OCI-LY1 (cell line): ENCODE results near the gene HELLS.

Experiments used
- H2AFZ ChIP-seq: fragments of 200-600 bp; sonication (generic), shearing (Covaris generic); 2 replicates; pipeline ENCODE4 v1.6.0; 2014; ENCODE audit warnings: antibody characterized with exemption, mild to moderate bottlenecking, low read length
- H3F3A ChIP-seq: fragments of 200-600 bp; sonication (generic), shearing (Covaris generic); 2 replicates; pipeline ENCODE4 v1.6.0; 2014; ENCODE audit warnings: mild to moderate bottlenecking, antibody characterized with exemption, low read length, moderate library complexity; ENCODE audit not compliant: insufficient read depth
- H3K27ac ChIP-seq: fragments of 200-600 bp; sonication (generic); 2 replicates; pipeline ENCODE4 v1.5.1; 2014; ENCODE audit warnings: low read length, mixed run types, mild to moderate bottlenecking, low read depth; ENCODE audit not compliant: poor library complexity, severe bottlenecking
- H3K27me3 ChIP-seq: fragments of 200-600 bp; sonication (generic); 2 replicates; pipeline ENCODE4 v1.6.0; 2014; ENCODE audit warnings: antibody characterized with exemption, mild to moderate bottlenecking, low read length, moderate library complexity; ENCODE audit not compliant: insufficient read depth
- H3K36me3 ChIP-seq: fragments of 200-600 bp; sonication (generic); 2 replicates; pipeline ENCODE4 v1.6.1; 2014; ENCODE audit warnings: mild to moderate bottlenecking, antibody characterized with exemption, low read length, moderate library complexity, mixed read lengths; ENCODE audit not compliant: insufficient read depth
- H3K4me1 ChIP-seq: fragments of 200-600 bp; sonication (generic); 2 replicates; pipeline ENCODE4 v1.5.1; 2014; ENCODE audit warnings: mild to moderate bottlenecking, low read length, moderate library complexity; ENCODE audit not compliant: insufficient read depth, severe bottlenecking
- H3K4me2 ChIP-seq: fragments of 200-600 bp; sonication (generic), shearing (Covaris generic); 2 replicates; pipeline ENCODE4 v1.6.1; 2014; ENCODE audit warnings: low read length
- H3K4me3 ChIP-seq: fragments of 200-600 bp; sonication (generic); 2 replicates; pipeline ENCODE4 v1.5.1; 2014; ENCODE audit warnings: low read length, low read depth, mild to moderate bottlenecking, mixed read lengths; ENCODE audit not compliant: poor library complexity, severe bottlenecking
- H3K79me2 ChIP-seq: fragments of 200-600 bp; shearing (Covaris generic); 2 replicates; pipeline ENCODE4 v1.6.1; 2016; ENCODE audit warnings: mixed run types, low read length, mixed read lengths; ENCODE audit not compliant: insufficient read depth
- H3K9ac ChIP-seq: fragments of 200-600 bp; sonication (generic), shearing (Covaris generic); 2 replicates; pipeline ENCODE4 v1.6.1; 2014; ENCODE audit warnings: mild to moderate bottlenecking, low read length, mixed read lengths
- H3K9me2 ChIP-seq: fragments of 200-600 bp; sonication (generic), shearing (Covaris generic); 2 replicates; pipeline ENCODE4 v1.6.1; 2014; ENCODE audit warnings: low read depth, mild to moderate bottlenecking, low read length, mixed read lengths
- H3K9me3 ChIP-seq: fragments of 200-600 bp; shearing (Covaris generic); 2 replicates; pipeline ENCODE4 v1.6.1; 2014; ENCODE audit warnings: low read length, mixed read lengths
- H4K20me1 ChIP-seq: fragments of 200-600 bp; sonication (generic), shearing (Covaris generic); 2 replicates; pipeline ENCODE4 v1.6.0; 2016; ENCODE audit warnings: mild to moderate bottlenecking, low read length; ENCODE audit not compliant: insufficient read depth
- CTCF ChIP-seq: fragments of 200-600 bp; sonication (generic), shearing (Covaris generic); IDR thresholded peaks from 2 replicates; pipeline ENCODE4 v1.5.1; 2017; ENCODE audit warnings: mild to moderate bottlenecking, antibody characterized with exemption, low read length, moderate library complexity, mixed read lengths
- EZH2 ChIP-seq: fragments of 200-600 bp; sonication (generic), shearing (Covaris generic); IDR thresholded peaks from 2 replicates; pipeline ENCODE4 v1.8.0; 2017; ENCODE audit warnings: borderline replicate concordance, mixed run types, mild to moderate bottlenecking, antibody characterized with exemption, low read length, moderate library complexity, mixed read lengths

The HELLS gene

GRCh38 chr10:94623572-94623971 lies 78.0 kb downstream of the HELLS start:
- Histone ChIP-seq H3F3A (no peaks in the 10 kb centered on the region), H3K9ac (no peak overlapping the region), H4K20me1 (no peaks in the 10 kb centered on the region), H3K9me3 (no peaks in the 10 kb centered on the region), H3K4me2 (no peak overlapping the region), H3K36me3 (no peaks in the 10 kb centered on the region), H3K9me2 (no peaks in the 10 kb centered on the region), H2AFZ (no peak overlapping the region), H3K27ac (no peak overlapping the region), H3K4me3 (no peak overlapping the region), H3K4me1 (no peaks in the 10 kb centered on the region), H3K27me3 (no peaks in the 10 kb centered on the region), H3K79me2 (no peaks in the 10 kb centered on the region)
- no peak for TF ChIP-seq EZH2
- no peak for TF ChIP-seq CTCF

- Histone ChIP-seq H3K79me2 (no peaks in the 10 kb centered on the region), H3K4me1 (no peaks in the 10 kb centered on the region), H3K27me3 (no peaks in the 10 kb centered on the region), H3K9me2 (no peaks in the 10 kb centered on the region), H3K27ac (no peak overlapping the region), H3K4me2 (no peak overlapping the region), H3F3A (no peaks in the 10 kb centered on the region), H3K9me3 (no peaks in the 10 kb centered on the region), H3K4me3 (no peak overlapping the region), H3K36me3 (no peaks in the 10 kb centered on the region), H4K20me1 (no peaks in the 10 kb centered on the region), H2AFZ (no peak overlapping the region), H3K9ac (no peak overlapping the region)
- no peak for TF ChIP-seq EZH2
- TF ChIP-seq CTCF: no peak
These were observed 80.9 kb downstream of the HELLS start for GRCh38 chr10:94626476-94626875.

GRCh38 chr10:94627511-94627910 lies 81.9 kb downstream of the HELLS start:
- Histone ChIP-seq H3K9me3 (no peaks in the 10 kb centered on the region), H3K9ac (no peak overlapping the region), H3K9me2 (no peaks in the 10 kb centered on the region), H3K4me3 (no peak overlapping the region), H3F3A (no peaks in the 10 kb centered on the region), H3K4me2 (no peak overlapping the region), H4K20me1 (no peaks in the 10 kb centered on the region), H3K27me3 (no peaks in the 10 kb centered on the region), H2AFZ (no peak overlapping the region), H3K36me3 (no peaks in the 10 kb centered on the region), H3K79me2 (no peaks in the 10 kb centered on the region), H3K4me1 (no peaks in the 10 kb centered on the region), H3K27ac (no peak overlapping the region)
- TF ChIP-seq EZH2: no peak
- TF ChIP-seq CTCF: no peak
